Measurements from ENCODE around the gene MDH2. TPM values are rescaled to one million over a fixed set of nuclear protein-coding genes. Genes with fewer than 3 reads are reported as not detected.
"Not testable (repeated sequence)": the region's sequence is repeated elsewhere in the genome, so short reads cannot be mapped to it uniquely, and the experiment has no call there.

The MDH2 gene
- total RNA-seq, 1 donor from 2014 or later: 53.1 TPM

GRCh38 chr7:76108540-76109233 lies 60.8 kb downstream of the MDH2 start:
- DNase-seq: no peak

GRCh38 chr7:76113042-76113630 lies 65.2 kb downstream of the MDH2 start:
- DNase-seq: not testable (repeated sequence)

GRCh38 chr7:76114742-76115141 lies 66.8 kb downstream of the MDH2 start:
- DNase-seq: not testable (repeated sequence)

Small RNA genes lying within 50 kb of the gene (small RNA-seq; reads per million reads assigned to genes)
- gene RNU6-863P (ENCODE audit: low replicate concordance): not detected

Other genes starting within 250 kb of the MDH2 start
- gene CCL24, start 234.3 kb upstream of the MDH2 start, total RNA-seq: 1.2 TPM
- gene RHBDD2, start 169.1 kb upstream of the MDH2 start, total RNA-seq: 12.0 TPM
- gene POR, start 133.0 kb upstream of the MDH2 start, total RNA-seq: 45.6 TPM
- 24.2 TPM for gene TMEM120A, start 53.5 kb upstream of the MDH2 start, total RNA-seq
- 20.1 TPM for gene STYXL1, start 106 bp upstream of the MDH2 start, total RNA-seq
- 0.99 TPM for gene SRRM3, start 153.8 kb downstream of the MDH2 start, total RNA-seq

All from skin of body (tissue), 3 donors.